HG02852 (cell line): Measurements from ENCODE around the gene IBA57.
"Not testable (repeated sequence)": the region's sequence is repeated elsewhere in the genome, so short reads cannot be mapped to it uniquely, and the experiment has no call there.

Experiments used
- ATAC-seq: cut with Tn5 transposase; IDR thresholded peaks from one replicate; pipeline ENCODE4 v1.9.1; 2021; ENCODE audit warnings: mild to moderate bottlenecking, moderate library complexity; ENCODE audit not compliant: unreplicated experiment

IBA57 gene

DNA sequence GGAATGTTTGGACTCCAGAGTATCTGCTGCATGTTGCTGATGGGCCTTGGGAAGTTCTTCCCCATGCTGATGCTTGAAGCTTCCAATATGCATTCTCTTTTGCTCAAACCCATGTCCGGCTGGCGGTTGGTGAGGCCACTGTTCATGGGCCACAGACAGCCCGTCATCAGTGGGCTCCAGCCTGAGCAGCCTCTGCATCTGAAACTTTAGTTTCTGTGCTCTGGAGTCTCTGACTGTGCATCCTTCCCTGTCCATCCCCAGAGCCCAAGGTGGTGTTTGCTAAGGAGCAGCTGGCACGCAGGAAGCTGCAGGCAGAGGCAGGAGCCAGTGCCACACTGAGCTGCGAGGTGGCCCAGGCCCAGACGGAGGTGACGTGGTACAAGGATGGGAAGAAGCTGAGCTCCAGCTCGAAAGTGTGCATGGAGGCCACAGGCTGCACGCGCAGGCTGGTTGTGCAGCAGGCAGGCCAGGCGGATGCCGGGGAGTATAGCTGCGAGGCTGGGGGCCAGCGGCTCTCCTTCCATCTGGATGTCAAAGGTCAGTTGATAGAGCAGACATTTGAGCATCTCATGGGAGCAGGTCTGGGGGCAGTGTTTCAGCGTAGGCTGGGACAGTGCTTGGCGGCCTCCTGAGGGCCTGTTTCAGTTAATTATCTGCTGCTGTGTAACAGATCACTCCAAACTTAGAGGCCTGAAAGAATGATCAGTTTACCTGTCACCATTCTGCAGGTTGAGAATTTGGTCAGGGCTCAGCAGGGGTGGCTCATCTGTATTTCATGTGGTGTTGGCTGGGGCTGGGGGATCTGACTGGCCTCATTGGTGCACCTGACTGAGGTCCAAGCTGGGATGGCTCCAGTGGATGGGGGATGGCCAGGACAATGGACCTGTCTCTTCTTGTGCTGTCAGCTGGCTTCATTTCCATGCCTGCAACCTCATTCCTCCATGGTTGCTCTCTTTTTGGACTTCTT, 58.9 kb downstream of the IBA57 start:
- ATAC-seq: no peak

DNA sequence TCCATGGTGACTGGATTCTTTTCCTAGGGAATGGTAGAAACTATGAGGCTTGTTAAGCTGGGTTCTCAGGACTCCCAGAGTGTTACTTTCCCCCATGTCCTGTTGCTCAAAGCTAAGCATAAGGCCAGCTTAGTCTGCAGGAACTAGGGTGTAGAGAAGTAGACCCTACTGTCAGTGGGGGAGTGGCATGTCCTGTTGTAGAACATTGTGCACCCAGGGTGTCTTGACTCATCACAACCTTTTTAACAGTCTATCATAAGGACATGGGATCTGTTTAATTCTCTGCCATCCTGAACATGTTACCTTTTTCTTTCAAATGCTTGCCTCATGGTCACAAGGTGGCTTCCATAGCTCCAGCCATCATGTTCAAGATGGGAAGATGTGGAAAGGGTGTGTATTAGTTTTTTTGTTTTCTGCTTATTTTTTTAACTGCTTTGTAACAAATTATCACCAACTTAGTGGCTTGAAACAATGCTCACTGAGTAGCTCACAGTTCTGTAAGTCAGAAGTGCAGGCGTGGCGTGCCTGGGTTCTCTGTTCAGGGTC, 59.6 kb downstream of the IBA57 start:
- no peak for ATAC-seq

DNA sequence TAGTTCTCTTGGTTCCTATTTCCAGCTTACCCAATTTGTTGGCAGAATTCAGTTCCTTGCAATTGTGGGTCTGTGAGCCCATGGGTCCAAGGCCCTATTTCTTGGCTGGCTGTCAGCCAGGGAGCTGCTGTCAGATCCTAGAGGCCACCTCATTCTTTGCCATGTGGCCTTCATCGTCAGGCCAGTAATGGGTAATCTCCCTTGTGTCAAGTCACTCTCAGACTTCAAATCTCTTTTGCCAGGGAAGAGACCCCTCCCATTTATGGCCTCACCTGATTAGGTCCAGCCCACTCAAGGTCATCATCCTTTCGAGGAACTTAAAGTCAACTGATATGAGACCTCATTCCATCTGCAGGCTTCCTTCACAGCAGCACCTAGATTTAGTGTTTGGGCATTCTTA, 60.1 kb downstream of the IBA57 start:
- no peak for ATAC-seq

DNA sequence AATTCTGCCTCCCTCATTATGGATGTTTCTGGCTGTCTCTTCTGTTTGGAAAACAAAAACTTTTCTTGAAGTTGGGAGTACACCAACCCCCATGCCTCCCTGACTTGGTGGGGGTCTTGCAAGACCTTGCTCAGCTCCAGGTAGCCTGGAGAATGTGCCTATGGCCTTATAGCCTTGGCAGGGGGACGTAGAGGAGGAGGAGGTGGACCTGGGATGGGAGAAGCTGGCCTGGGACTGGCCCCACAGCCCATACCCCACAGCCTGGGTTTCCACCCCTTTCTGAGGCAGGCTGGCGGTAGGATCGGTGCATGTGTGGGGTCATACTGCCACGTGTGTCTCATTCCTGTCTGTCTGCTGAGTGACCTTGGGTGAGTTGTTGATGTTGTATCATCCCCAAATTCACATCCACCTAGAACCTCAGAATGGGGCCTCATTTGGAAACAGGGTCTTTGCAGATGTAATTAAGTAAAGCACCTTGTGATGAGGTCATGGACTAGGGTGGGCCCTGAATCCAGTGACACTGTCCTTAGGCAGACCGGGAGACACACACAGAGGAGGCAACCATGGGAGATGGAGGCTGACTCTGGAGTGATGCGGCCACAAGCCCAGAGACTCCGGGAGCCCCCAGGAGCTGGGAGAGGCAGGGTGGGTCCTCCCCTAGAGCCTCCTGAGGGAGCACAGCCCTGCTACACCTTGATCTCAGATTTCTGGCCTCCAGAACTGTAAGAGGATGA, 60.7 kb downstream of the IBA57 start:
- ATAC-seq: no peak

DNA sequence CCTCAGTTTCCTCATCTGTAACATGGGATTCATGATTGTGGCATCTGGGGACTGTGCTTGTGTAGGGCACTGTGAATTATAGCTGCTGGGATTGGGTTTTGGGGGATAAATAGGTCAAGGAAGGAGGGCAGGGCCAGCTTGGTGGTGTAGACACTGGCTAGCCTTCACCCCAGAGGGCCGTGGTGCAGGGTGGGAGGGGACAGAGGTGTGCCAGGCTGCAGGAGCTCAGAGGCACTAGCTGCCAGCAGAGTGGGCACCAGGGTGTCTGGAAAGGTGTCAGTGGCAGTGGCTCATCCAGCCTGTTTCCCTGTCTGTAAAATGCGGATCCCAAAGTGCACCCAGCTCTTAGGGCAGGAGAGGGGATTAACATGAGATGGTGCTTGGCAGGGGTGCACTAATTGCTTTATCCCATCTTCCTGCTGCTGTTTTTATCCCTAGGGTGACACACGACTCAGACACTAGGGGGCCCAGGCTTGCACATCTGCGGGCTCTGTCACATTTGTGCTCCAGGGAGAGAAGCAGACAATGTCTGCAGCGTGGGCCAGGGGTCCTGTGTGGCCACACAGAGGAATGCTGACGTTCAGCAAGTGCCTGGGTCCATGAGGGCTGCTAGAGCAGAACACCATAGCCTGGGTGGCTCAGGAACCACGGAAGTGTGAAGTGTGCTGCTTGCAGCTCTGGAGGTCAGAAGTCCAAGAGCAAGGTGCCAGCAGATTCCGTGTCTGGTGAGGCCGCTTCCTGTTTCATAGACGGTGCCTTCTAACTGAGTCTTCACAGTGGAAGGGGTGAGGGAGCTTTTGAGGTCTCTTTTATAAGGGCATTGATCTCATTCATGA, 61.6 kb downstream of the IBA57 start:
- no peak for ATAC-seq

DNA sequence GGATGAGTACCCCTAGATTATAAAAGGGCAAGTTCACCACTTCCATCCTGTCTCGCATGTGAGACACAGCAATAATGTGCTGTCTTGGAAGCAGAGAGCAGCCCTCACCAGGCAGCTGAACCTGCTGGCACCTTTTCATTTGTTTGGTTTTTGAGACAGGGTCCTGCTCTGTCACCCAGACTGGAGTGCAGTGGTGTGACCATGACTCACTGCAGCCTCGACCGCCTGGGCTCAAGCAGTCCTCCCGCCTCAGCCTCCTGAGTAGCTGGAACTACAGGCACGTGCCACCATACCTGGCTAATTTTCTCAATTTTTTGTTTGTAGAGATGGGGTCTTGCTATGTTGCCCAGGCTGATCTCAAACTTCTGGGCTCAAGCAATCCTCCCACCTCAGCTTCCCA, 62.5 kb downstream of the IBA57 start:
- not testable (repeated sequence) for ATAC-seq

DNA sequence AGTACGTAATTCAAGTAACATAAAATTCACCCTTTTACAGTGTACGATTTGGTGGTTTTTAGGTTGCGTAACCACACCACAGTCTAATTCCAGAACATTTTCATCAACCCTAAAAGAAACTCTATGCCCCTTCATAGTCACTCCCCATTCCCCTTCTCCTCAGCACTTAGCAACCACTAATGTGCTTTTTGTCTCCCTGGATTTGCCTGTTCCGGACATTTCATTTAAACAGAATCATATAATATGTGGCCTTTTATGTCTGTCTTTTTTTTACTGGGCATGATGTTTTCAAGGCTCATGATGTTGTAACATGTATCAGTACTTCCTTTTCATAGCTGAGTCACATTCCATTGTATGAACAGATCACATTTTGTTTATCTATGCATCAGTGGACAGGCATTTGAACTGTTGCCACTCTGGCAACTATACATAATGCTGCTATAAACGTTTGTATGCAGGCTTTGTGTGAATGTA, 63.0 kb downstream of the IBA57 start:
- no peak for ATAC-seq

DNA sequence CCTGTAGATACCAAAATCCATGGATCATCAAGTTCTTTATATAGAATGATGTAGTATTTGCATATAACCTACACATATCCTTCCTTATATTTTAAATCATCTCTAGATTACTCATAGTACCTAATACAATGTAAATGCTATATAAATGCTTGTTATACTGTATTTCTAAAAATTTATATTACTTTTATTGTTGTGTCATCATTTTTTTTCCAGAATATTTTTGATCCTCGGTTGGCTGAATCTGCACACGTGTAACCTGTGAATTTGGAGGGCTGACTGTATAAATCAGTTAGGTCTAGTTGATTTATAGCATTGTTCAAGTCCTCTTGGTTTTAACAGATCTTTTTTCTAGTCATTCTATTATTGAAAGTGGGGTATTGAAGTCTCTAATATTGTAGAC, 65.6 kb downstream of the IBA57 start:
- no peak for ATAC-seq
